GM19240 (cell line): ENCODE results near the gene HOXD3.

ENCODE experiments used
- DNase-seq: peaks from one replicate; pipeline ENCODE4 v3.0.0; 2011; ENCODE audit warnings: low spot score; ENCODE audit not compliant: insufficient read length

The HOXD3 gene

DNA sequence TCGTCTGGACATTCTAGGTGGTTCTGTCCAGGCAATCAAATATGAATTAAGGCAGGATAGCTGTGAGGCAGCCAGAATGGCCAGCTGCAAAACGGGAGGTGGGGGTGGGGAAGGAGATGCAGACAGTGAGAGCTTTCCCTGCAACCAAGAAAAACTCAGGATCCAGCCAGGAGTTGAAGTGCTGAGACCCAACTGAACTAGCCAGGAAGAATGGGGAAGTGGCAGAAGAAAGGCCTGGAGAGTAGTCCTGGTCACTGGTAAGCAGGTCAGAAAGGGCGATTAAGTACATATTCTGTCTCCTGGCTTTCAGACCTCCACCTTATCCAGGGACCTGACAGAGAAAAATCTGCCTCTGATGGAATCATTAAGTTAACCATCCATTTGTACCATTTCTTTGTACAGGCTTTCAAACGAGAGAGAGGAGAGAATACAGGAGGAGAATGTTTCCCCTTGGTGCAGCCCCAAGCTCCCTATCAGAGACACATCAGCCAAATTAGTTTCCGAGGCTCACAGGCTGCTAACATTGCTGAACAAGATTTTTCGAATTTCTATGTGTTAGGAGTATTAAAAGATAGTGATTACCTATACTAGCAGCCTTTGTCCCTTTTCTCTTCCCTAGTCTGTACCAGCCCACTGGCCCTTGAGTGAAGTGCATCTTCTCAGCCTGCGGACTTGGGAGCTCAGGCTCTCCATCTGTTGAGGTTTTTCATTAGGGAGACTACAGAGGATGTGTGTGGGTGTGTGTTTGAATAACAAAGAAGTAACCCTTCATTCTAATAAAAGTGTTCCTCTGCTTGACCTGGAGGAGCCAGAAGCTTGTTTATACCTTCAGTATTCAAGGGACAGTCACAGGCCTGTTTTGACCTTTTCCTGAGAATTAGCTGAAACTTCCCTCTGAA lies 18.9 kb downstream of the HOXD3 start:
- no peak for DNase-seq

DNA sequence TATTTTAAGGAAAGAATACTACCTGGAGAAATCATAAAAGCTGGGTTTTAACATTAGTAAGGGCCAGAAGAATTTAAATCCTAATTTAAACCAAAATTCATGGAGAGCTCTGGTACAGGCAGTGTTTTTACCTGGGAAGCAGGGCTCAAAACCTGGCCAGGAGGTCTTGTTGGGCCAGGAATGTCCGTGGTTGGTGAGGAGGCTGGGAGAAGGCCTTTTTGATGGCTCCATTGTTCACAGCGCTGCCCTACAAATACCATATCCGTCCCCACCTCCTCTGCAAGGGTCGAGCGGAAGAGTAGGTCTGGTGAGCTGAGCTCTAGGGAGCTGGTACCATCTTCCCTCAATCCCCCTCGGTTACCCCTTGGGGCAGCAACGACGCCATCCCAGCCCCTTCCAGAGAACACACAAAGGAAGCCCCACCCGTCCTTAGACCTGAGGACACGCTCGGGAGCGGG lies 20.5 kb downstream of the HOXD3 start:
- no peak for DNase-seq

DNA sequence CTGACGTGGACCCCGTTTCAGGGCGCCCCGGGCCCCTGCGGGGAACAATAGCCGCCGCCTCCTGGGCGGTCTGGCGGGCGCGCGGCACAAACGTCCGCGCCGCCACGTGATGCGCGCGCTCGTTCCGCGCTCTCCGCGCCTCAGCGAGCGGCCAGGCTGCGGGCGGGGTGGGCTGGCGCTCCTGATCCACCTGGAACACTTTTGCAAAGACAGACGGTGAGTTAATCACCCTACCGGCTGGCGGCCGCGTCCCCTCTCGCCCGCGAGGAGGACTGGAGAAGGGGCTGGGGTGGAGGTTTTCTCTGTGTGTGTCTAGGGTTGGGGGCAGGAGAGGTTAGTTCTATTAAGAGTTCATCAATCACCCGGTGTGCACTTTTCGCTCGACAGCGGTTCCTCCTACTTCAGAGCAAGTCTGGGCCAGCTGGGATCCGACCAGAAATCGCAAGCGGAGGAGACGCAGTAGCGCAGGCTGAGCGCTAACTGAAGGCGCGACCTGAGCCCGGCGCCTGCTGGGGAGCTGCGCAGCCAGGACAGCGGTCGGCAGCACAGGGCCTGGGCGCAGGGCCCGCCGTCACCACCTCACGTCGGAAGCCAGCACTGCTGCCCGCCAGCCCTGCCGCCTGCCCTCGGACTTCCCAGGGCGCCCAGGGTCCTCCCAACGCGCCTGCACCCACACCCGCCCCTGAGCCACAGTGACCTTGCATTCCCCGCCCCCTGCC lies 21.1 kb downstream of the HOXD3 start:
- no peak for DNase-seq

DNA sequence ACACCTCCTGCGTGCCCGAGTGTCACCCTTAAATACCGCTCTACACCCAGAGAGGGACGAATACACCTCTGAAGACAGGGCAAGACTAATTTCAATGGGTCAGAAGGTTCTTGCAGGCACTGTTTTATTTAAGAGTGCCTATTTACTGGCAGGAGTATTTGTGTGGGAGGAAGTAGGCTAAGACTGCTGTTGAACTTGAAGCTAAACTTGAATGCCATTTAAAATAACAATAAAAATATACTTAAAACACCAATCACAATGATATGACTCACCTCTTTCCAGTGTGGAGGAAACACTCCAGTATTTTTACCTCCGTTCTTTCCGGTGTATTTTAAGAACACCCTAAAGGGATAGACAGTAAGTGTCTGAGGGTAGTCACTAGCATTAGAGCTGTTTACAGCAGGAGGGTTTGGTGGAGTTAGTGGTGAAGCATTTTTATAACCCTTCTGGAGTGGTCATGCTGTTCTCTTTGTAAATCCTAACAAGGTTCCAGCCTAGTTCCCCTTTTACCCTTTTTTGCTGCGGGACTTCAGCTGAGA lies 21.7 kb downstream of the HOXD3 start:
- no peak for DNase-seq

DNA sequence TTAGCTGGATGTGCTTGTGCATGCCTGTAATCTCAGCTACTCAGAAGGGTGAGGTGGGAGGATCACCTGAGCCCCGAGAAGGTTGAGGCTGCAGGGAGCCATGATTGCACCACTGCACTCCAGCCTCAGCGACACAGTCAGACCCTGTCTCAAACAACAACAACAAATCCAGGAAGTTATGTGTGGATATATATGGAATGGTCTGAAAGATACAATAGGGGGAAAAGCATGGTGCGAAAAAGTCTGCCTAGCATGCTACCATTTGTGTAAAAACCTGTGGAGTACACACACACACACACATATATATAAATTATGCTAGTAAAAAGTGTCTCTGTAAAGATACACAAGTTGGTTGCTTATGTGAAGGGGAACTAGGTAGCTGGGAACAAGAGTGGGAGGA lies 24.4 kb downstream of the HOXD3 start:
- no peak for DNase-seq

DNA sequence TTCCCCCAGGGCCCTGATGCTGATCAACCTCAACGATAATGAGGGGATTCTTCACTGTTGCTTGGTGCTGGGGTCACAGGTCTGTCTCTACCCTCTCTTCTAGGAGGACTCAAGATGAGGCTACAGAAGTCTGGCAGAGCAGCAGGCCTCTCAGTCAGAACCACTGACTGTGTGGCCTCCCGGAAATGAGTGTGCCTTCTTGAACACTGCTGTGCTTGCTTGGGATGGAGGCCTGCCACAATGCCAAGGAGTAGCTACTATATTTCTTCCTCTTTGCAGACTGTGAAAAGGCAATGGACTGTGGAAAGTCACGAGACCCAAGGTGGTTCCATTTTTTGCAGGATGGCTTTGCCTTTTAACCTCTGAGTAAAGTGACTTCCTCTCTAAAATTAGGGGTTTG lies 25.6 kb downstream of the HOXD3 start:
- no peak for DNase-seq

DNA sequence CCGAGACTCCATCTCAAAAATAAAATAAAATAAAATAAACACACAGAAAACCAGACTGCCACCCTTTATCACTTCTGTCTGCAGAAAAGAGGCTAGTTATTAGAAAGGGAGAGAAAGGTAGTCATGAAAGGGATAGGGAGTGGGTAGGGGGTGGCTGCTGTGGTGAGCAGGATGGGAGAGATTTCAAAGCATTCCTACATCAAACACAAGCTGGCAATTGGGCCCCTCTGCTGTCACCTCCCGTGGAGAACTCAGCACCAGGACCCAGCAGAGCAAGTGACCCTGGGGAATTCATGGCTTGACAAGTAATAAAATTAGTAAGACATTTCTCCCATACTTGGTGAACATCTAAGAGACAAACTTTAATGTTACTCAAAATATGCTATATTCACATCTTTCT lies 27.6 kb downstream of the HOXD3 start:
- no peak for DNase-seq

DNA sequence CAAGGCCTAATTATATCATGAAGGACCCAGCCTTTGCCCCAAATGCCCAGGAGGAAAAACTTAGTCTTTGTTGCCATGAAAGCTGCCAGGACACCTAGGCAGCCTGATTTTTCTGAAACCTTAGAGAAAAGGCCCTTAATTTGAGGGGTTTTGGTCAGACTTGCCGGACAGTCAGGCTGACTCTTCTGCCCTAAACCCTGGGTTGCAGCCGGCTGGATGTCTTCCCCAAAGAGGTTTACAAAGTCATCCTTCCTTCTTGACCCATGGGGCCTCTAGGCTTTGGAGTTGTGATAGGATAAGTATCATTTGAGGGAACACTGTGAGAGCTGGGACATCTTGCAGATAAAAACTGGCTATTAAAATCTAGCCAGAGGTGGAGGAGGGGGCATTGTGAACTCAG lies 28.9 kb downstream of the HOXD3 start:
- no peak for DNase-seq

DNA sequence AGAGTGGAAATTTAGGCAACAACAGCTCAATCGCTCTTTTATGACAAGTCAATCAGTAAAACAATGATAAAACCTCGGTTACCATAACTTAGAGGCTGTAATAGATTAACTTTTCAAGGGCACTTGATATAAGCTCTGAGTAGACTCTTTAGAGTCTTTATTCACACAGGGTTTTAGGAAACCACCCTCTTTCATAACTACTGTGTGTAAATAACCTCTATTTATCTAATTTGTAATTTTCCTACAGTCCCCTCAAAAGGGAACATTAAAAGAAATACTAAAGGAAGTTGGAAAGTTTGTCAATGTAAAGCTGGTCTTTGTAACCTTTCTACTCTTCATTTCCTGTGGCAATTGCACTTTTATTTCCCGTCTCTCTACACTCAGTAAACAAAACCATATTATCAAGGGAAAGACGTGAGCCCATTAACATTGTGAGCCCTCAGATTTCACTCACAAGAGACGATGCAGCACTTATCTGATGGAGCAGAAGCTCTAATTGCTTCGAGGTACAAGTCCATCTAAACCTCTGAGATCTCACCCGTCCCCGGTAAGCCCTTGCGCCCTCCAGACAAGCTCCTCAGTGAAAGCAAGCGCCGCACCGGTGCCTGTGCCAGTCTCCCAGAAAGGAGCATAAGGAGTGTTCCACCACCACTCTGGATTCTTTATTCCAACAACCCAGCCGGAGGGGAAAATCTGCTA lies 30.2 kb downstream of the HOXD3 start:
- no peak for DNase-seq

DNA sequence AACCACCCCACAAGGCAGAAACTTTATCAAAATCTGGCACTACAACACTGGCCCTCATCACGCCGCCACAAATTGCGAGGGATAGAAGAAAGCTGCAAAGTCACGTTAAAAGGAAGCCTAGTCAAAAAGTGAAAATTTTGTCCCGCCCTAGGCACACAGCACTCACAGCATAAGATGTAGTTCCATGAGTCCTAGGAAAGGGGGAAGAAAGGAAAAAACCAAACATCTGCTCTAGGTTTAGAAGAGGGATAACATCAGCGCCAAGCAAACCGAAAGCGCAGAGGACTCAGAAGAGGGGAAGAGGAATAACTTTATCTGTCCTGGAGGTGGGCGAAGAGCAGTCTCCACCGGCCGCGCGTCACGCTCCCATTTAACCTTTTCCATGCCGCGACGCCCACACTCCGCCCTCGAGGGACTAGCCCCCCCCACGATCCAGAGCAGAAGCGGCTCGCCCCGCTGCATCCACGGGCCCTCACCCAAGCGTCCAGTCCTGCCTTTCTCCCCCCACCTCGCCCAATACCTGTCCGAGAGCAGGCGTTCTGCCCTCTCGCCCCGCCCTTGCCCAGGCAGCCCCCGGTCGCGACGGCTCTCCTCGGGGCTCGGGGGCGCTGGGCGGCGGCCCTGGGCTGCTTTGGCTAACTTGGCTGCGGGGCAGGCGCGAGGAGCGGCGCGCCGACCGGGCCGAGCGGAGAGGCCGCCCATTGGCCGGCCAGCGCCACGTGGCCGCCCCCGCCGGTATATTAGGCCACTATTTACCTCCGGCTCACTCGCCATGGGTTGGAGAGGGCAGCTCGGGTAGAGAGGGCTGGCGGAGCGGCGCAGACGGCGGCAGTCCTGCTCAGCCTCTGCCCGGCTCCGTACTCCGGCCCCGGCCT lies 31.0 kb downstream of the HOXD3 start, which contains the start of gene HOXD1:
Gene HOXD1, plus strand, starts transcription at position 770 of the 875 bp plus-strand sequence. CDS start 134 bp downstream, outside the sequence.
- DNase-seq: no peak

DNA sequence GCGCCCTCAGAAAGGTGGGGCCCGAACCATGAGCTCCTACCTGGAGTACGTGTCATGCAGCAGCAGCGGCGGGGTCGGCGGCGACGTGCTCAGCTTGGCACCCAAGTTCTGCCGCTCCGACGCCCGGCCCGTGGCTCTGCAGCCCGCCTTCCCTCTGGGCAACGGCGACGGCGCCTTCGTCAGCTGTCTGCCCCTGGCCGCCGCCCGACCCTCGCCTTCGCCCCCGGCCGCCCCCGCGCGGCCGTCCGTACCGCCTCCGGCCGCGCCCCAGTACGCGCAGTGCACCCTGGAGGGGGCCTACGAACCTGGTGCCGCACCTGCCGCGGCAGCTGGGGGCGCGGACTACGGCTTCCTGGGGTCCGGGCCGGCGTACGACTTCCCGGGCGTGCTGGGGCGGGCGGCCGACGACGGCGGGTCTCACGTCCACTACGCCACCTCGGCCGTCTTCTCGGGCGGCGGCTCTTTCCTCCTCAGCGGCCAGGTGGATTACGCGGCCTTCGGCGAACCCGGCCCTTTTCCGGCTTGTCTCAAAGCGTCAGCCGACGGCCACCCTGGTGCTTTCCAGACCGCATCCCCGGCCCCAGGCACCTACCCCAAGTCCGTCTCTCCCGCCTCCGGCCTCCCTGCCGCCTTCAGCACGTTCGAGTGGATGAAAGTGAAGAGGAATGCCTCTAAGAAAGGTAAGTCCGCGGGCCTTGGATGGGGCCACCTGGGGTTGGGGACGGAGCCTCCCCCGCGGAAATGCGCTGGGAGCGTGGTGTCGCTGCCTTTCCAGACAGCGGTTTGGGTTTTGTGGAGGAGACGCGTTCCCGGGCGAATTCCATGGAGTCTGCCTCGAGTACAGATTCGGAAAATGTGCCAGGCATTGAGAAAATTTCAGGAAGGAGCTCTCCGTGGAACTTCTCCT lies 31.9 kb downstream of the HOXD3 start:
- no peak for DNase-seq

DNA sequence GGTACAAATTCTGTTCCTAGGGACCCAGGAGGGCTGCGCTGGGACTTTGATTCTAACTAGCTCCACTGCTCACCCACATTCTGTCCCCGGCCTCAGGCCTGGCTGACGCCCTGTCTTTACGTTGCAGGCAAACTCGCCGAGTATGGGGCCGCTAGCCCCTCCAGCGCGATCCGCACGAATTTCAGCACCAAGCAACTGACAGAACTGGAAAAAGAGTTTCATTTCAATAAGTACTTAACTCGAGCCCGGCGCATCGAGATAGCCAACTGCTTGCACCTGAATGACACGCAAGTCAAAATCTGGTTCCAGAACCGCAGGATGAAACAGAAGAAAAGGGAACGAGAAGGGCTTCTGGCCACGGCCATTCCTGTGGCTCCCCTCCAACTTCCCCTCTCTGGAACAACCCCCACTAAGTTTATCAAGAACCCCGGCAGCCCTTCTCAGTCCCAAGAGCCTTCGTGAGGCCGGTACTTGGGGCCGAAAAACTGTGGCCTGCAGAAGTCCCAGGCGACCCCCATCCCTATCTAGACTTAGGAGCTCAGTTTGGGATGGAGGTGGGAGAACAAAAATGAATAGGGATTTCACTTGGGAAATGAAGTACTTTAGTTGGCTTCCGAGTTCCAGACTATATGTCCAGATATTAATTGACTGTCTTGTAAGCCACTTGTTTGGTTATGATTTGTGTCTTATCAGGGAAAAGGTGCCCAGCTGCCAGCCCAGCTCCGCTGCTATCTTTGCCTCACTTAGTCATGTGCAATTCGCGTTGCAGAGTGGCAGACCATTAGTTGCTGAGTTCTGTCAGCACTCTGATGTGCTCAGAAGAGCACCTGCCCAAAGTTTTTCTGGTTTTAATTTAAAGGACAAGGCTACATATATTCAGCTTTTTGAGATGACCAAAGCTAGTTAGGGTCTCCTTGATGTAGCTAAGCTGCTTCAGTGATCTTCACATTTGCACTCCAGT lies 32.9 kb downstream of the HOXD3 start:
- no peak for DNase-seq

DNA sequence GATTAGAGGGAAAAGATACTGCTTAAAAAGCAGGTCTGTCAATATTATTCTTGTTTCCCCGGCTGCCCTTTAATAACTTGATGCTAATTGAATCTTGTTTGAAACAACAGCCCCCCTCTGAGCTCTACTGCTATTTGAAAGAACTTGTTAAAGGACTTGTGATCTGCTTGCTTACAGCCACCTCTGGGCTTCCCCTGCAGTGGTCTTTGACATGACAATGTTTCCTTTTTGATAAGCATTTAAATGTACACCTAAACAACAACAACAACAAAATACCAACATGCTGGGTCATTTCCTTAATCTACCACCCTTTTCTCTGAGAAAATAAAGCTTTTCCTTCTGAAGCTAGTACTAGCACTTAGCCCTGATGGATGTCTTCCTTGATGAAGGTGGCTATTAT lies 35.2 kb downstream of the HOXD3 start:
- DNase-seq: no peak

DNA sequence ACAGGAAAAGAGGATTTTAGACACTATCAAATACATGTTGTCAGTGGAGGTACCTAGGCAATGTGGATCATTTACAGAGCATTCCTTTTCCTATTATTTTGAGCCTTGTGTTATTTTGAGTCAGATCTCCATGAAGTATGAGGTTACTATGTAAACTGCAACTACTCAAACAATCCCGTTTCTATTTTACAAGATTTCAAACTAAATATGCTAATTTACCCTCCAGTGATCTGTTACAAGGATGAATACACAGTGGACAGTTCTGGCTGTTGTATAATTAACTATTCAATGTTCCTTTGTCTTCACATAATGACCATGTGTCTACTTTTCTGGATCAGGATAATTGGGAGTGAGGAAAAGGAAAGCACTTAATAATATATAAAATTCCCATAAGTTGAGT lies 35.9 kb downstream of the HOXD3 start:
- DNase-seq: no peak

DNA sequence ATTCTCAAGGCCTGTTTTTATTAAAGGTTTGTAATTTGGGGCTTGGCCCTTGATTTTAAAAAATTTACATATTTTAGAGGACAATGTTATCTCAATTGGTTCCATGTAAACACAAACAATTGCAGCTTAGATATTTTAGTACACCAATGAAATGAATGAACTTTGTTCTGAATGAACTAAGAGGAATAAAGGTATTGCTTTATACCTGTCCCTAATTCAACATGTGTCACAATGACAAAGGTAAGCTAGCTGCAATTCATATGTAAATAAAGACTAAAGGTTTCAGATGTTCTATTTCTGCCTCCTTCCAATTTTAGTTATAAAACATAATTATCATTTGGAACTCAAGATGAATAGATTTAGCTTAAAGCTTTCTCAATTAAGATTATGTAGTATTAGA lies 42.8 kb downstream of the HOXD3 start:
- DNase-seq: no peak

DNA sequence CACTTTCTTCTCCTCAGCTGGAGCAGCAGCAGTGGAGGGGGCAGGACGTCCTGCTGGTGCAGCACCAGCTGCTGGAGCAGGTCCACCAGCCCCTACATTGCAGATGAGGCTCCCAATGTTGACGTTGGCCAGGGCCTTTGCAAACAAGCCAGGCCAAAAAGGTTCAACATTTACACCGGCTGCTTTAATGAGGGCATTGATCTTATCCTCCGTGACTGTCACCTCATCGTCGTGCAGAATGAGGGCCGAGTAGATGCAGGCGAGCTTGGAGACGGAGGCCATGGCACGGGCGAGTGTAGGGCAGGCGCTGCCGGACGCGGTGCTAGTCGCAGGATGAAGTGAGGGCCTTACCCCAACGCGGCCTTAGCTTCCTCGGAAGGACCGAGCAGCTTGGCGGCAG lies 43.9 kb downstream of the HOXD3 start:
- DNase-seq: no peak

DNA sequence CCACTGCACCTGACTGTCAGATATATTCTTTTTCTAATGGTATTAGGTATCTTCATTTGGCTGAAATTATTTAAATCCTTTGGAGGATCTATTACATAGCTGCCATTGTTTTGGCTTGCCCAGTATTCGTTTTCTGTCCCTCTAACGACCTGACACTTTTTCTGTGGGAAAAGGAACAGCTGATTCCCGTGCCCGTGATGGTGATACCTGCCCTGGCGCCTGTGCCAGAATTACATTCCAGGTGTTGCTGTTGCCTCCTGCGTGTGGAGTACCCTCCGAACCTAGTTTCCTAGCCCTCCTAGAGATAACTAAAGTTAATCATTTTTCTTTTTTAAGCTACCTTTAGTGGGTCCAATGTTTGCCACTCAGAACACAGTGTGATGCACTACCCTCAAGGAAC lies 45.4 kb downstream of the HOXD3 start:
- DNase-seq: no peak

DNA sequence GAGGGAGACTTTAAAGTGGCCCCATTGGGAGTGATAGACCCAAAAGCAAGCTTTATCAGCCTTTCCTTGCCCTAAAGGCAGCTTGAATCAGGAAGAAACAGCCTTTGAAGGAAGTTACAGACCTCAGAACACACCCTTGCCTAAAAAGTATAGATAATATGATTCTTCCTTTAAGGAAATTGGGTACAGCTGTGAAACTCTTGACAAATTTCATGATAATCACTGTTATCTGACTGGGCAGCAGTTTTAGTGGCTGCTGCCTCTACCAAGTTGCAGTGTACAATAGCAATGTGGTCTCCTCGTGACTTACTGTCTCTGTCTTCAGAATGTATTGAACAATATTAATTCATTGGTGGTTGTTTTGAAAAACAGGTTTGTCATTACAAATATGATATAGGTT lies 48.0 kb downstream of the HOXD3 start:
- DNase-seq: no peak

DNA sequence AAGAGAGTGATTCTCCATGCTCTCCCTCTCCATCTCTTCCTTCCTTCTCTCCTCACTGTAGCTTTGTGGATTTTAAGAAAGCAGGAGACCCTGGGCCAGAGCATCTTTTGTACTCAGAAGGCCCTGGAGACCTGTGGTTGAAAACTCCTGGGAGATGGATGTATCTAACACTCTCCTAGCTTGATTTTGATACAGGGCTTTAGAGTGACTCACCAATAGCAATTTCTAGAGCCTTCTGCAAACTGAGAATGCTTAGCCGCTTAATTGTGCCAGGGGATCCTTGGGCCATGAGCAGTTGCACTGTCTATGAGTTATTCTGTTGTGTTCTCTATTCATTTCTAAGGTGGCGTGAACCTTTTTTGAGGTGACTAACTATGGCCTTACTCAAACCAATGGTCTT lies 49.0 kb downstream of the HOXD3 start:
- no peak for DNase-seq
